COR-L47 (cell line): ENCODE results near the gene ONECUT3.
"Not testable (repeated sequence)": the region's sequence is repeated elsewhere in the genome, so short reads cannot be mapped to it uniquely, and the experiment has no call there.

Experiments used
- DNase-seq: peaks from one replicate; lab custom pipeline; 2025; lab: John Stamatoyannopoulos, UW

The ONECUT3 gene

DNA sequence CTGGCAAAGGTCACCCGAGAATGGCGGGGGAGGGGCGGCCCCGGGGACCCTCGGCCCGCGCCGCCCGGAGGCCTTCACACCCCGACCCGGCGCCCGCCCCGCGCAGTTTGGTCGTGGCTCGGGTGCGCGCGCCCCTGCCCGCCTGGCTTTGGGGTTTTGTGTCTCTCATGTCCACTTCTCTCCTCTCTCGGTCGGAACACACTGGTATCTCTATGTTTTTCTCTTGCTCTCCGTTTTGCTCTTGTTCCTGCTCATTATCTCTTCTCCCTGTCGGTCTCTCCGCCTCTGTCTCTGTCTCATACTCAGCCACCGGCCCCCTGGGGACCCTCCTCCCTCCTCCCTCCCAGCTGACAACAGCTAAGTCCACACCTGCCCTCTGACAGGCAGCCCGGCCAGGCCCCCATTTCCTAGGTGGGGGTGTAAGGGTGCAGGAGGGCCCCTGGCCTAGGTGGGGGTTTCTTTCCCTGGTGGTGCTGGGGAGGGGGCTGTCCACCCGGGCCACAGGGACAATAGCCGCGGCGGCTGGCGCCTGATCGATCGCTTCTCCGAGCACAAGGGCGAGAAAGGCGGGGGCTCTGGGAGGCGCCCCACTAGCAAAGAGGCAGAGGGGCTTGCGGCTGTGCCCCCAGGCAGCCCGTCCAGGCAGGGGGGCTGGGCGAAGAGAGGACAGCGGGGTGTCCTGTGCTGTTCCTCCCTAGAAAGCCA is 2.3 kb downstream of the ONECUT3 start:
- DNase-seq: no peak

DNA sequence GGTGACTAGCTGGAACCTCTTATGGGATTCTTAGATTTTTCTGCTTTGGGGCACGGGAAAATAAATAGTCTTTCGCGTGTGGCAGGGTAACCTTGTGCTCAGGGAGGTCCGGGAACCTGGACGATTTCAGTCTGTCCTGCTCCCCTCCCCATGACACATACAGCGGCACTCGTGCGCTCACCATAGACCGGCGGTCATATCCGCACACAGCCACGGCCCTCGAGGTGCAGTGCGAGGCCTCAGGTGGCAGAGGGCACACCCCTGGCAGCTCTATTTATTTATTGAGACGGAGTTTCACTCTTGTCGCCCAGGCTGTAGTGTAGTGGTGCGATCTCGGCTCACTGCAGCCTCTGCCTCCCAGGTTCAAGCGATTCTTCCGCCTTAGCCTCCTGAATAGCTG is 3.0 kb downstream of the ONECUT3 start:
- no peak for DNase-seq

DNA sequence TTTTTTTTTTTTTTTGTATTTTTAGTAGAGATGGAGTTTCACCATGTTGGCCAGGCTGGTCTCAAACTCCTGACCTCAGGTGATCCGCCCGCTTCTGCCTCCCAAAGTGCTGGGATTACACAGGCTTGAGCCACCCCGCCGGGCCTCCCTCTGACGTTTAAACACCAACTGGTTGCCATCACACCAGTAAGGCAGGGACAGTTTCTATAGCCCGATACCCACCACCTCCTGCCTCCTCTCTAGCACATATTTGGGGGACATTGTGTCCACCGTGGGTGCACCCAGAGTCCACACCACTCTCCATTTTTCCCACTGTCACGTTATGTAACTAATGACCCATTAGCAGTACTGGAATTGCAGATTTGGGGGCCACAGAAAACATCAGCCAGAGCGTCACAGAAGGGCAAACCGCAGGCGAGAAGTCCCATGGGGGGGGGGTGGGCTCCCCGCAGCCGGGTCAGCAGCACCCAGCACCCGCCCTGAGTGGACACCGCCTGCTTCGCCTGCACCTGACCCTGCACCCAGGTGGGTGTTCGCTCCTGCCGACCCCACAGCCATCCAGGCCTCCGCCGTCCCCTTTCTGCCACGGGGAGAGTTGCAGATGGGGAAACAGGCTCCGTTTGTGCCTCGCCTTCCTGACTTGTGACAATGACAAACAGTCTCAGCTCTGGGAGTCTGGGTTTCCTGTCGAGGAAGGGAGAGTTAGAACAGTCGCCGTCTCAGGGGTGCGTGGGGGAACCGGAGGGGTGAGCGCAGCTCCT is 3.6 kb downstream of the ONECUT3 start:
- DNase-seq: no peak

DNA sequence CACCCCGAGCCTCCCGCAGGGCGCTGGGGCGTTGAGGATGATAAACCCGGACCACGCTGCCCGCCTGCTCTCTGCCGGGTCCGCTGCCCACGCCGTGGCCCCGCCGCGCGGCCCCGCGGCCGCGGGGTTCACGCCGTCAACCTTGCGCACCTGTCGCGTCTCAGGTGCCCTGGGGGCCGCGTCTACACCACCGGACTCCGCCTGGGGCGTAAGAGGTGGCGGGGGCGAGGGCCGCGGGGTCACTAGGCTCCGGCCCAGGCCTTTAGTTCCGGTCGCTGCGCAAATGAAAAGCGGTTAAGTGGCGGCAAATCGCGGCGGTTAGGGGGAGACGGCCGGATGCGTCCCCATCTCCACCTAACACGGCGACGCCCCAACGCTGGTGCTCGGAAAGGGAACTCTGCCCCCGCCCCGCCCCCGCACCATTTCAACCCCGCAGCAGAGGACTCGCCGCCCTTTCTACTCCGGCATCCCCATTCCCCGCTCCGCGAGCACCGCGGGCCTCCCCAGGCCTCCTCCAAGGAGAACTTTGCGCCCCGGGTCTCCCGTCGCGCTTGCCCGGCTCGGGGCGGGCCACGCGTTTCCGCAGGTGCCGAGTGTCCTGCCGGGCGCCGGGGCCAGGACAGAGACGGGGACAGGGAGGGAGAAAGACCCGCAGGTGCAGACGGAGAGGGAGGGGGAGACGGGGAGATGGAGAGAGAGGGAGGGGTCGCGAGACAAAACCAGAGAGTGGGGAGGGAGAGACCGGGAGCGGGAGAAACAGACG is 4.3 kb downstream of the ONECUT3 start:
- DNase-seq: no peak

DNA sequence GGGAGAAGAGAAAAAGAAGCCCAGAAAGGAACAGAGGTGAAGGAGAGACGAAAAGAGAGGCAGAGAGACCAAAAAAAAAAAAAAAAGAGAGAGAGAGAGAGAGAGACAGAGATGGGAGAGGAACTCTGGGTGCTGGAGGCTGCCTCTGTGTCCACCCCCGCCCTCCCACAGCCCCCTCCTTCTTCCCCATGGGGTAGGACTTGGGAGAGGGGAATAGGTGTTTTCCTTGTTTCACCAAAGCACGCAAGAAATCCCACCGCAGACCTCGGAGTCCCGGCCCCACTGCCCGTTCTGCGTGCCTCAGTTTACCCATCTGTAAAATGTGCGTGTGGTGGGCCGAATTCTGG is 4.9 kb downstream of the ONECUT3 start:
- no peak for DNase-seq

DNA sequence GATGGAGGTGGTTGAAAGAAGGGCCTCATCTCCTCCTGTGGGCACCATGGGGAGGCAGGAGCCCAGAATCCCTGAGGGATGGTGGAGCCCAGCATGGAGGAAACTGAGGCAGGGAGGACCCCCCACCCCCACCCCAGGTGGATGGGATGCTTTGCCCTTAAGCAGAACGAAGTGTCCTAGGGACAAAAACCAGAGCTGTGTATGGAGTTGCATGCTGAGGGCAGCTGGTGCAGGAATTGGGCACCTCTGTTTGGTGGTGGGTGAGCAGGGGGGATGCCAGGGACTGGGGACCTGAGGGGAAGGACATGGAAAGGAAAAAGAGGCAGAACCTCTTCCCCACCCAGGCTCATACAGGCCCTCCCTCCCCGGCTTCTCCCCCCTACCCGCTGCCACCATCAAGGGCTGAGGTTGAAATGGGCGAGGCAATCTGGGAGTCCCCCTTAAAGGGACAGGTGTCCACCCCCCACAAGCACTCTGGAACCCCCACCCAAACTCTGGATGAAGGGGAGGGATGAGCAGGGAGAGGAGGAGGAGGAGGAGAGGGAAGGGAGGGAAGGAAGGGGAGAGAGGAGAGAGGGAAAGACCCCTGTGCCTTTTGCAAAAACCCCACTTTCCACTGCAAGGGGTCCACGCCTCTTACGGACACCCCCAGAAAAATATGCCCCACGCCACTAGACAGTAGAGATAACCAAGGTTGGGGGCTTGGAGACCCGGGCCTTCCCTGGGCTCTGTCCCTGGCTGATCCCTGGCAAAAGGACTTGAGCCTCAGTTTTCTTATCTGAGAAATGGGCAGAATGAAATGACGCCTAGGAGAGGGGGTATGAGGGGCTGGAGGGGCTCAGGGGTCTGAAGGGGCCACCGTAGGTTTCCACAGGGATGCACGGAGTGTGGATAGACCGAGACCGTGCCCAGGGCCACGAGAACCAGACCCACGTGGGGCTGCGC is 5.9 kb downstream of the ONECUT3 start:
- DNase-seq: no peak

DNA sequence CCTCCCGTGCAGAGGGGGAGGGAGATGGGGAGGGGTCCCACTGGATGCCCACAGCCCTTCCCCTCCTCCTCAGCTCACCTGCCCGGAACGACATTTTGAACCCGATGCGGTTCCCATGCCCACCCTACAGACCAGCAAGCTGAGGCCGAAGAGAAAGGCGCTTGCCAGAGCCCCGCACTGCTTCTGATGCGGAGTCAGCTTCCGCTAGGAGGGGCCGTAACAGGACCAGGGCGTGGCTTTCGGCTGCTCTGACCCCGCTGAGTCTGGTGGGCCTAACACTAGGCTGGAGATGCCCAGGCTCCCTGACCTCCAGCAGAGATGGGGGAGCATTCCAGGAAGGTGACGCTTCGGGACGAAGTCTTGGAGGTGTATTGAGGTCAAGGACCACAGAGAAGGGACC is 6.7 kb downstream of the ONECUT3 start:
- no peak for DNase-seq

DNA sequence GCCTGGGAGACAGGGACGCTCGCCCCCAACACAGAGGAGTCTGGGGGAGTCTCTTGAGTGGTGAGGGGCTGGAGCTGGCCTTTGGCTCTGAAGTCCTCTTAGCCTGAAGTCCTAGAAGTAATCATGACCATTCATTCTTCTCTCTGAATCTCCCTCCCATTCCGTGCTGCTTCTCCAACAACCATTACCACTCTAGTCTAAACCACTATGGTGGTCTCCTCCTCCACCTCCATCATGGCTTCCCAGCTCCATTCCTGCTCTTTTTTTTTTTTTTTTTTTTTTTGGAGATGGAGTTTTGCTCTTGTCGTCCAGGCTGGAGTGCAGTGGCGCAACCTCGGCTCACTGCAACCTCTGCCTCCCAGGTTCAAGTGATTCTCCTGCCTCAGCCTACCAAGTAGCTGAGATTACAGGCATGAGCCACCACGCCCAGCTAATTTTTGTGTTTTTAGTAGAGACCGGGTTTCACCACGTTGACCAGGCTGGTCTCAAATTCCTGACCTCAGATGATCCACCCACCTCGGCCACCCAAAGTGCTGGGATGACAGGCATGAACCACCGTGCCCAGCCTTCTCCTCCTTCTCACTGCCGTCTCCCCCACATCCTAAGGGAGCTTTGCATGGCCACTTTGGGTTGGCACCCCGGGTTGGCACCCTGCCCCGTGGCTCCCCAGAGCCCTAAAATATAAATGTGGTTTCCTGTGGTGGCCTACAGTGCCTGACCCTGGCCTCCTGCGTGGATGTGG is 7.7 kb downstream of the ONECUT3 start:
- DNase-seq: not testable (repeated sequence)

DNA sequence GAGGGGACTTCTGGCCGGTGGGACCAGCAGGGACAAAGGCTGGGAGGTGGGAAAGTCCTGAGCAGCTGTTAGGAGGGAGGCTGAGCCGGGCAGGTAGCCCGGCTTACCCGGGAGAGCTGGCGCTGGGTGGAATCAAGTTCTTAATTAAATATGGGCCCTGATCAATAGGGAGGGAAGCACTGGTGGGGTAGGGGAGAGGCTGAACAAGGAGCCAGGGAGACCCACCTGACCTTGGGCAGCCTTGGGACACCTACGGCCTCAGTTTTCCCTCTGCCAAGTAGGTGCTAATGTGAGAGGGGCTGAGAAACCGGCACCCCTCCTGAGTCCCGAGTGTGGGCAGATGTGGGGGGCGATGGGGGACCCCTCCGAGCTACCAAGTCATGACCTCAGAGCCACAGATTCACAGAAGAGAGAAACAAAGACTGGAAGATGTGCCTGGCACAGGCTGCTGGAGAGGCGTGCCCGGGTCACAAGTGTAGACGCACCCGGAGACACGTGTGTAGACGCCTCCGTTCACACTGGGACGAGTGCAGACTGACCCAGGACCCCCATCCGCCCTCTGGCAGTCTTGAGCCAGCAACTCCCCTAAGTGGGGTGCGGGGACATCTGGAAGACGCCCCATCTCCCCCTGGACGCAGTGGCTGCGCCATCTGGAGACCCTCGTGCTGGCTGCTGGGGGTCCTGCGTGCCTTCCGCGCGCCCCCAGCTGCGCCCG is 8.4 kb downstream of the ONECUT3 start:
- no peak for DNase-seq

DNA sequence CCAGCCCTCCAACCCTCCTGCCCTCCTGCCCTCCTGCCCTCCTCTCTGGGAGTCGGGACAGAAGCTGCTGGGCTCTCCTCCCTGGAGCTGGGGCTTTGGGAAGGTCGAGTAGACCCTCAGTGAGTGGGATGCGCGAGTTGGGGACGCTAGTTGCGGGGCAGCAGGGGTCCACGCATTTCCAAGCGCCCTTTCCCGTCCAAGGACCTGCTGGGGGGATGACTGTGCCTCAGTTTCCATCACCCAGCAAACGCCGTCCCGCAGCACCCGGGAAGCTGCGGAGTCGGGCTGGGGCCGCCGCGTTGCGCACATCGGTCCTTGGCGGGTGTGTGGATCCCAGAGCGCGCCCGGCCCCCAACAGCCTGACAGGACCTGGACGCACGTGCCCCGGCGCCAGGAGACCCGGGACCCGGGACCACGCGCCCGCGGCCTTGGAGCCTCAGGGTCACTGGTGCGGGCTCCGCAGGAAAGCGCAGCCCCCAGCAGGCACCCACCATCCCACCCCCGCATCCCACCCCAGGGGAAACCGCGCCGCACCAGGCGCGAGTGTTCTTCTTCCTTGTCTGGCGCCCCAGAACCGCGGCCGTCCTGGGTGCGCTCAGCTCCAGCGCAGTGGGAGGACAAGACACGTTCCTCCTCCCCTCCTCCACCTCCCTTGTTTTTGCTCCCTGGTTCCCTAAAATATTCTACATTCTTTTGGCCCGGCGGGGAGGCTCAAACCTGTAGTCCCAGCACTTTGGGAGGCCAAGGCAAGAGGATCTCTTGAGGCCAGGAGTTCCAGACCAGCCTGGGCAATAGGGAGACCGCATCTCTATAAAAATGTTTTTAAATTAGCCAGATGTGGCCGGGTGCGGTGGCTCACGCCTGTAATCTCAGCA is 9.2 kb downstream of the ONECUT3 start:
- no peak for DNase-seq

DNA sequence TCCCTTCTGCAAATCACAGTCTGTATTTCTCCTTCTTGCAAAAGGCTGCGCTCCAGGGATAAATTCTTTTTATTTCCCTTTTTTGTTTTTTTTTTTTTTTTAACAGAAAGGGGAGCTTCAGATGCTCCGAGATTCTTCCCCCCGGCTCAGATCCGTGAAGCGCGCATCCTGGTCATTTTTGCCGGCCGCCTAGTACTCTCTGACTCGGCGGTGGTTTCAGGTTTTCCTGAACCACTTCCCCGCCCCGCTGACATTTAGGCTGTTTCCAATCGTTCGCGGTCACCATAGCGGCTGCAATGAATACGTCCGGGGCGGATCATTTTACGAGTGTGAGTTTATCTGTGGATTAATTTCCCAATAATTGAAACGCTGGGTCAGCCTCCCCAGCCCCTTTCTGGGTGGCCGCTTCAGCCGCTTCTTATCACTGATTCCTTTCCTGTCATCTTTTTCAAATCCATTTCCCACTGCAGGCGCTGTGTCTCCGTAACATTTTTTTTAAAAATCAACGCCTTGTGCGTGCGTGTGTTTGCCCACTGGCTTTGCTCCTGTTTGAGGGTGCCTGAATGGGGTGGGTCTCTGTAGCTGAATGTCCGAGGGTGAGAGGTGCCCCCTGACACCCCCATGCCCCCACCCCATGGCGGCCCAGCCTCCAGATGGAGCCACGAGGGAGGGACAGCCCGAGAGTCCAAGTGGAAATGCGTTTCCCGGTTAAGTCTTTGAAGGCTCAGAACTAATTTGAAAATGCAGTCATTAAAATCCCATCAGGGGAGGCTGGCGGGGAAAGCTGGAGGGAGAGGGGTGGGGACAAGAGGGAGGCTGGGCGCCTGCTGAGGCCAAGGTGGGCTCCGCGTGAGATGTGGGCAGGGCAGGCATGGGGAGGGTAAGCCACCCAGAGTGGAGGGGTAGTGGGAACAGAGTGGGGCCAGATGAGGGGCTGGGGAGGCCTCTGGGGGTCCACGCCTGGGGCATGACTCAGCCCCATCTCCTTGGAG is 10.6 kb downstream of the ONECUT3 start:
- DNase-seq: no peak

DNA sequence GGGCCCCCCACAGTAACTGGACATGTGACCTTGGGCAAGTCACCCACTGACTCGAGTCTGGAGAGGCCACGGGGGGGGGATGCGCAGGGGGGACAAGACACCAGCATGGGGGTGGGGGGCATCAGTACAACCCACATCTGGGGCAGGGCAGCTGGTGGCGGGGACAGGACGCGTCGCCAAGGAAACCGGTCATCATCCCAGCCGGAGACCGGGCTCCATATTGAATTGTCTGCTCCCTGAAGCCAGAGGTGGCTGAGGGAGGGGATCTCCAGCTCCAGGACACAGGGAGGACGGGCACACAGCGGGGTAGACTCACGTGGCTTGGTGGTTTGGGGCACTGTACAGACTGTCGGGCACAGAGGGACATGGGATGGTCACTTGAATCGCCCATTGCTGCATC is 11.4 kb downstream of the ONECUT3 start:
- DNase-seq: no peak

DNA sequence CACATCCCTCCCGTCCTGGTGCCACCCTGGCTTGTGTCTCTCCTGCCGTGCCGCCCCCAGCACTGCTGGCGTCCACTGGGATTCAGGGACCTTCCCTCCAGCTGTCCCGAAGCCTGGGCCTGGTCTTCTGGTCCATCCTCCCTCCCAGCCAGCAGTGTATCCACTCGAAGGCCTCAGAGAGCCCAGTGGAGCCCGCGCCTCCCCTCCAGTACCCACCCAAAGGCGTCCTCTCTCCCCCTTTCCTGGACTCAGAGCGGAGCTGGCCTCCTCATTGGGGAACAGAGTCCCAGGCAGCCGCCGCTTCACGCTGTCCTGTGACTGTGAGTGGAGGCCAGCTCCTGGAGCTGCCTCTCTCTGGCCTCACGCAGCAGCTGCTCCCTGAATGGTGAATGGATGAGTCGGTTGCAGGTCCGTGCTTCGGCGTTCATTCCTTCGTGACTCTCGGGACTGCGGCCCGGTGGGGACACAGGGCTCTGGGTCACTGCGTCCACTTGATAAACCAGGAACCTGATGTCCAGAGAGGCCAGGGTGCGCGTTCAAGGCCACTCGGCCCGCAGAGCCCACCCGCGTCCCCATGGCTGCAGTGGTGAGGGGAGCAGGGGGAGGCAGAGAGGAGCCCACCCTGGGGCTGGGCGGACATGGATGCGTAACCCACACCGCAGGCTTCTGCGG is 12.1 kb downstream of the ONECUT3 start:
- no peak for DNase-seq

DNA sequence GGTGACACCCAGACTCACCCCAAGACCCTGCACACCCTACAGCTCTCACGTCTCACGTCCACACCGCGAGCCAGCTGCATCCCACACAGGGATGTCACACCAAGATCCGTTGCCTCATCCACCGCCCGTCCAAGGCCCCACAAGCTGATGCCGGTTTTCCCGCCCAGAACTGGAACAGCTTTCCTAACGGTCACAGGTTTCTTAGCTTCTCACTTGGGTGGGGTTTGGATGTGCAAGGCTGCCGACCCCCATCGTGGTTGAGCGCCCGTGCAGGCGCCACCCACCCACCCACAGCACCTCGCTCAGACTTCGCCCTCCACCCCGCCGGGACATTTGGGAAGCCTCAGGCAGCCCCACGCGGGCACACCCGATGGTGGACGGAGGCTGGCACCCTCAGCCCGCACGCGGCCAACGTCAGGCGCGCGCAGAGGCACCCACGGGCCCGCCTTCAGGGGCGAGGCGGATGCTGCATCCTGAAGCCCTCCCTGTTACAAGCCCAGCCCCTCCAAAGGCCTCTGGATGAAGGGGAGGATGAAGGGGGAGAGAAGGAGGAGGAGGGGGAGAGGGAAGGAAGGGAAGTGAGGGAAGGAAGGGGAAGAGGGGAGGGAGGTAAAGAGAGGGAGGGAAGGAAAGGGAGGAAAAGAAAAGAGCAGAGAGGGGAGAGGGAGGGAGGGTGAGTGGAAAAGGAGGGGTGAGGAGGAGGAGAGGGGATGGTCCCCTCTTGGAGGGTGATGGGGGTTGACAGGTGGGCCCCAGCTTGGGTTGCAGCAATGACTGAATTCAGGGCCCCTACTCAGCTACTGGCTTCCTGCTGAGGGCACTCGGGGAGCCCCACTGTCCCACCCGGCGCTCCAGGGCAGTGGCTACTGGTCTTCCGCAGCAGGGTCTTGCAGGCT is 12.8 kb downstream of the ONECUT3 start:
- no peak for DNase-seq

DNA sequence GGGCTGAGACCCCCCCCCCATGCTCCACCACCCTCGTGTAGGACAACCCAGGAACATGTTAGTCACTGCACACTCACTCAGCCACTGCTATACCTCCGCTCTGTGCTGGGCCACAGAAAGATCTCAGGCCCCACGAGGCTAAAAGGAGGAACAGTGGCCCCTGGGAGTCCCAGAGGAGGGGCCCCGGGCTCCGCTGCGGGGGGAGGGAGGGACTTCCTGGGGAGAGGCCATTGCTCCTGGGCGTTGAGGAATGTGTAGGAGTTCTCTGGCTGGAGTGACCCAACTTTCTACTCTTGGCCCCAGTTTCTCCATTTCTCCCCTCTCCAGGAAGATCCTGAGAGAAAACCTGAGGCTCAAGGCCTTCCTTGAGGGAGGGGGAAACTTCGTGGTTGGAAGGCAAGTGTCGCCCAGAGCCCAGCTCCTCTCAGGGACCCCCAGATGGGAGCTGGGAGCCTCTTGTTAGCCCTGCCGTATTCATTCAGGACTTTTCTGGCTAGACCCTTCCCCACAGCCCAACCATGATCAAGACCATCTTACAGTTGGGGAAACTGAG is 13.6 kb downstream of the ONECUT3 start:
- no peak for DNase-seq

DNA sequence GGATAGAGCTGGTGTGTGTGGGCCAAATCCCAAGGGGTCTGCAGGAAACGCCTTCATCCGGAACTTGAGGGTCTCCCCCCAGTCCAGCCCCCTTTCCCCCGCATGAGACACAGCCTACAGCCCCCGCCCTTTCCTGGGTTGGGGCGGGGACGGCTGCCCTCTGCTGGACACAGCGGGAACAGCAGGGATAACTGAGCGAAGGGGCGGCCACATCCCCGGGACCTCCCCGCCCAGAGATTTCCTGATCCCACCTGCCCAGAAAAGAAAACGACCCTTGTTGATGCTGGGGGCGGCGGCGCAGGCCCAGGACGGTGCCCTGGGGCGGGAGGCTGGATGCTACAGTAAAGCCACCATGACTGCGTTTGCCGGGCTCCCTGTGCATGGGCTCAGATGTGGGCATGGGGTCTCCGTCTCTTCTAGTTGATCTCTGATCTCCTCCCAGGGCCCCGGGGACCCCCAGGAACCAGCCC is 14.2 kb downstream of the ONECUT3 start:
- no peak for DNase-seq
